Hippocampal formation (tissue), 2 donors: ENCODE measurements around the gene MIS18BP1.
"Not testable (repeated sequence)": the region's sequence is repeated elsewhere in the genome, so short reads cannot be mapped to it uniquely, and the experiment has no call there.

Experiments used
- DNase-seq, 2 donors: peaks; one replicate each; lab custom pipeline; 2025; lab: John Stamatoyannopoulos, UW

Gene MIS18BP1

DNA sequence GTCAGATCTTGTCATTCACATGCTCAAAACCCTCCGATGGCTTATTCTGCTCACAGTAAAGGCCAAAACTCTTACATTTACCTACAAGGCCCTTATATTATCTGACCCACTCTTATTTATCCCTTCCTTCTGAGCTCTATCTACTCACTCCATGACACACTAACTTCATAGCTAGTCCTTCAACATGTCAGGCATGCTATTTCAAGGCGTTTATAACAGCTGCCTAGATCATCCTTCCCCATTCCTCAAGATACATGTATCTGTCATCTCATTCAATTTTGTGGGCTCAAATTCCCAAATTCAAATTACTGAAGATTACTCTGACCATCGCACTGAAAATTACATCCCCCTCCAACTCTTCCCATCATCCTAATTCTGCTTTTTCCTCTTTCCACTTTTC, 6.9 kb downstream of the MIS18BP1 start:
- no peak for DNase-seq

DNA sequence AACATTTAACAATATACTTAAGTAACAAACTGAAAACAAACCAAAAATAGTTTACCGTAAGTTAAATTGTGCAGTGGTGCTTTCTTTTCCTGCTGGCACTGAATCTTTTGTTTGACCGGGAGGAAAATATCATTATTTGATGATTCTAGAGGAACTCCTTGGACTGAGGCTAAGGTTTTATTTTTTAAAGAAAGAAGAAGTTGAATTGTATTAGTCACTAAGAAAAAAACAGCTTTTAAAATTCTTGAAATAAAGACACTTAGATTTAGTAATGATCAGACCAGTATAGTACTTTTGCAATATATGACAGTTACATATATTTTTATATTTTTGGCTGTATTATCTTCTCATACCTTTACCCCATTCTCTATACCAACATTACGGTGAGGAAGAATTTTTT, 10.3 kb downstream of the MIS18BP1 start:
- DNase-seq = no peak

DNA sequence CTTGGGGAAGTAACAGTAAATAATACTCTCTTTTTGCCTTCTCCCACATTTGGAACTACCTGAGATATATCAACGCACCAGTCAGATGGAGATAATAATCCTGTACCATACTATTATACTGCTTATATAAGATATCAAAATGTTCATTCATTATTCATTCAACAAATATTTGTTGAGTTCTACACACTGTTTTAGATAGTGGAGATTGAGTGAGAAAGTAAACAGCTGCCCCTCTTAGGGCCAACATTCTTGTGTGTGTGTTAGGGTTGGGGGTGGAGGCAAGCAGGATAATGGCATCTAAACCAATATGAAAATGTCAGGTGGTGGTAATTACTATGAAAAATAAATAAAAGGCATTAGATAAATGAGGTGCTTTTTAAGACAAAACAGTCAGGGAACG, 14.0 kb downstream of the MIS18BP1 start:
- no peak for DNase-seq

DNA sequence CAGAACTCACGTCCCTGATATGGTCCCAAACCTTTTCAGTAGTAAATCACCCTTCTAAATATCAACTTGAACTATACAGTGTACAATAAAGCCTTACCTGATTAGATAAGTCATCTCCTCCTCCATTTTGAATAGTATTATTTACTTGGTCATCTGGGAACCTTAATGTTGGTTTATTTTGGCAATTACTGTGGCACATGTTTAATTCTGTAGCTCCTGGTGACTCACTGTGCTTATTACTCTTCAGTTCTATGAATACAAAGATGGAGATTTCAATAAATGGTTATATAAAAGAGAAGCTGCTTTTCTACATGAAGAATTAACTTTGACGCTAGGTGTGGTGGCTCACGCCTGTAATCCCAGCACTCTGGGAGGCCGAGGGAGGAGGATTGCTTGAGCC, 25.4 kb downstream of the MIS18BP1 start:
- no peak for DNase-seq

DNA sequence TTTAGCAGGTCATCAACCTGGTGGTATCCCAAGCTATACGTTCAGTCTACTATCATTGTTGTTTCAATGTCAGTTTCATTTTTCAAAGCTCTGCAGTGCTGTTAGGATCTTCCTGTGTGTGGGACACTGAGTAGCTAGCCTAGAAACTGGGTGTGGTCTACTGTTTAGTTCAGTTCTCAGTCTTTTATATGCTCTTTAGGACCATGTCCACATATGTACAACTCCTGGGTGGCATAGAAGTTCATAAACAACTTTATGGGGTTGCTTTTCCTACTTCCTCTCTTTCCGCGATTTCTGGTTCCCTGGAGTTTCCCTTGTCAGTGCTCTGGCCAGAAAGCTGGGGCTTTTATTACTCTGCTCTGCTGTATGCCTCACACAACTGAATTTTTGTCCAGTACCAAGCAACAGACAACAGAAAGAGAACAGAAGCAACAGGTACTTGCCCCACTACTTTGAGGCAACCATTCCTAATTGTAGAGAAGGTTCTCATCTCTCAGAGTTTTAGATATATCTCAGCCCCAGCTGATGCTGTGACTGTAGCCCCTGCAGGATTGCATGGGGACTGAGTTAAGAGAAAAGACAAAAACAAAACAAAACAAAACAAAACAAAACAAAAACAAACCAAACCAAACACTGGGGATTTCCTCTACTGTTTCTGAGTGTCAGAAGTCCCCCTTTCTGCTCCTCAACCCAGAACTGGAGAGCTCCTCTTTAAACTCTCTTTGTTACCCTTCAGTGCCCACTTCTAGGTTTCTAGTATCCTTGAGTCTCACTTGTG, 30.3 kb downstream of the MIS18BP1 start:
- DNase-seq = no peak

DNA sequence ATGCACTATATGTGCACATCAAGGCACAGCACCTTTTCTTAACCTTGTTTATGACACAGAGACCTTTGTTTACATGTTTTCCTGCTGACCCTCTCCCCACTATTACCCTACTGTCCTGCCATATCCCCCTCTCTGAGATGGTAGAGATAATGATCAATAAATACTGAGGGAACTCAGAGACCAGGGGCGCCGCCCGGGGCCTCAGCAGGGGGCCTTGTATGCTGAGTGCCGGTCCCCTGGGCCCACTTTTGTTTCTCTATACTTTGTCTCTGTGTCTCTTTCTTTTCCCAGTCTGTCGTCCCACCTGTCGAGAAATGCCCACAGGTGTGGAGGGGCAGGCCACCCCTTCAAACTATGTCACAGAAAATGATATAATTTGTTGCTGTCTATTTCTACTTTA, 38.7 kb downstream of the MIS18BP1 start:
- not testable (repeated sequence) for DNase-seq

DNA sequence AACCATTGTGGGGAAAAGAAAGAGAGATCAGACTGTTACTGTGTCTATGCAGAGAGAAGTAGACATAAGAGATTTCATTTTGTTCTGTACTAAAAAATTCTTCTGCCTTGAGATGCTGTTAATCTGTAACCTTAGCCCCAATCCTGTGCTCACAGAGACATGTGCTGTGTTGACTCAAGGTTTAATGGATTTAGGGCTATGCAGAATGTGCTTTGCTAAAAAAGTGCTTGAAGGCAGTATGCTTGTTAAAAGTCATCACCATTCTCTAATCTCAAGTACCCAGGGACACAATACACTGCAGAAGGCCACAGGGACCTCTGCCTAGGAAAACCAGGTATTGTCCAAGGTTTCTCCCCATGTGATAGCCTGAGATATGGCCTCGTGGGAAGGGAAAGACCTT, 39.3 kb downstream of the MIS18BP1 start:
- DNase-seq = not testable (repeated sequence)

DNA sequence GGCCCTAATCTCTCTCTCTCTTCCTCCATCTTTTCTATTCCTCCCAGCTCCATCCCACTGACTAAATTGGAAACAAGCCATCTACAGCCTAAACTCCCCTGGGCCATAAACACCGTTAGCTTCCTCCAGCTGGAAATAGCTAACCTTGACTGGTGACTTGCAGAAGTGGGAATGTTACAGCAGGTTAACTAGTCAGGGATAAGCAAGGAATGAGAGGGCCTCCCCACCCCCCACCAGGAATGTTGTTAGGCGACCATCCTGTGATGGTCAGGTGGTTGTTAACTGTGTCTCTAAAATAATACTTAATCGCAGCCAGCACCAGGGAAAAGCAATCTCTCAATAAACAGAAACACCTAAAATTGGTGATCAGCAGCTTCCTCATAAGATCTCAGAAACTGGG, 40.8 kb downstream of the MIS18BP1 start:
- DNase-seq = no peak

DNA sequence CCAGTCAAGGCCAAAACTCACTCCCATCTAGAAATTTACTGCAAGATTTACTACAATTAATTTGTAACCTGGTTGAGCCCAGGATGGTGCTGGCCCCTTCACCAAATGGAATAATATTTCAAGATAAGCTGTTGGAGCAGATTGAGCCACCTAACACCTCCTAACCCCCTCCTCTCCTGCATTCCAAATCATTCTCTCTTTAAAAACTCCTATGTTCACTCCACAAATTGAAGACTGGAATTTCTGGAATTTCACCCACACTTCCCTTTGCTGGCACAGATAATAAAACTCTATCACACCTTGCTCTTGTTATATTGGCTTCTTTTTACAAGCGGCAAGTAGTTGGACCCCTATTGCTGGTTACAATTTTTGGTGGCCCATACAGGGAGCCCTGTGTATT, 41.7 kb downstream of the MIS18BP1 start:
- DNase-seq = no peak

DNA sequence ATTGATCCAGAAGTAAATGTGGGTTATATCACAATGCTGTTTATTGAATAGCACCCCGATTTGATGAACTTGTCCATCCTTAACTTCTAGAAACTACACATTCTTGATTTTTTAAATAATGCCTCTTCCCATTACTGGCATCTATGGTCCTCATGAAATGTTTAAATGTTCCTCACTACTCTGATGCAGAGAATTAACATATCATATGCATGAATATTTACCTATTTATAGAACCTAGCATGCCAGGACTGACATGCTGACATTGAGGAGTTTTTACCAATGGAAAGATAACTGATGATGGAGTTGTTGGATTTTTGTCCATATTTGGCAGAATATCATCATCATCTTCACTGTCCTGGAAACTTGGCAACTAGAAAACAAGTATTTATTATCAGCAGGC, 42.8 kb downstream of the MIS18BP1 start:
- DNase-seq = no peak

DNA sequence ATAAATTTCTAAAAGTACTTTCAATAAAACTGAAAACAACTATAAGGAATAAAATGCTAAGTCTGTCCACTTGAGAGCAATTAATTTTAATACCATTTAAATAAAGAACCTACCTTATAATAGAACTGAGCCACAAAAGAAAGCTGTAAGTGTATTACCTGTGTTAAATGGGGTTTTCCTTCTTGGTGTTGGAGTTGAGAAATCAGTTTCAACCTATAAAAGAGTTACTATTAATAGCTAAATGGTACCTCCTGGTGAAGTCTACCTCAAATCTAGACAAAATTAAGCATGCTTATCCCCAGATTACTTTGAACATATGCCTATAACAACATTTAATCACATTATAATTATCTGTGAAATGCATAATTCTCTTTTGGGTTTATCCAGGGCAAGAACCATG, 48.8 kb downstream of the MIS18BP1 start:
- DNase-seq = no peak

DNA sequence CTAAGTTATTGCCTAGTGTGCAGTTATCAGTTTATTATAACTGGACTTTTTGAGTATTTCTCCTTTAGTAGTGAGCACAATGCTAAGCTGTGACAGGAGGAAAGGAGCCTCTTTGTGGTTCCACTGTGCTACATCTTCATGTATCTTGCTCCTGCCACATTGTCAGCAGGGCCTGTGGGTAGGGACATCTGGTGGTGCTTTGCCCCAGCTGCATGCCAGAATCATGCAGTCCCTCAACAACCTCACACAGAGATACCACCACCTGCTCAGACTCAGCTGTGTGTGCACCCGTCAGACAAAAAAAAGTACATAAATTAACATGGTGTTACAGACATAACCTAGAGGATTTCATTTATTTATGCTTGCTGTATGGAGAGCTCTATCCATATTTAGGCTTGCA, 51.1 kb downstream of the MIS18BP1 start:
- no peak for DNase-seq

DNA sequence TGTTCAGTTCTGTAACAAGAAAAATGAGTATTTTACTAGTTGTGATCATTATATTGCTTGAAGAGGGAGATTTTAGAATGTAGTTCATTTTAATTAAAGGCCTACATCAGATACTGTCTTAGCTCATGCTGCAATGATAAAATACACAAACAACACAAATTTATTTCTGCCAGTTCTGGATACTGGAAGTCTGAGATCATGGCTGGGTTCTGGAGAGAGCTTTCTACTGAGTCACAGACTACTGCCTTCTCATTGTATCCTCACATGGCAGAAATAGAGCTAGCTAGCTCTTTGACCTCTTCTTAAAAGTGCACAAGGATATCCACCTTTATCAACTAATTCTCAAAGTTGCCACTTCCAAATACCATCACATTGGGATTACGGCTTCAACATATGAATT, 53.8 kb downstream of the MIS18BP1 start:
- DNase-seq = no peak

DNA sequence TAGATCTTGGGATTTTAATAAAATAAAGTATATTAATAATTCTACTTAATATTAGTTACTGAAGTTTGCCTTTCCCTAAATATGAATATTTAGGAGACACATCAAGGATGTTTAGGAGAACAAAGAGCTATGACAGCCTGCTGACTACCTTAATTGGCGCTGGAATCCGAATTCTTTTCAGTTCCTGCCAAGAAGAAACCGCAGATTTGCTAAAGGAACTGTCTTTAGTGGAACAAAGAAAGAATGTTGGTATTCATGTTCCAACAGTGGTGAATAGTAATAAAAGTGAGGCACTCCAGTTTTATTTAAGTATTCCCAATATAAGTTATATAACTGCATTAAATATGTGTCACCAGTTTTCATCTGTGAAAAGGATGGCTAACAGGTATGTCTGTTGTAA, 54.5 kb downstream of the MIS18BP1 start:
- DNase-seq = no peak

DNA sequence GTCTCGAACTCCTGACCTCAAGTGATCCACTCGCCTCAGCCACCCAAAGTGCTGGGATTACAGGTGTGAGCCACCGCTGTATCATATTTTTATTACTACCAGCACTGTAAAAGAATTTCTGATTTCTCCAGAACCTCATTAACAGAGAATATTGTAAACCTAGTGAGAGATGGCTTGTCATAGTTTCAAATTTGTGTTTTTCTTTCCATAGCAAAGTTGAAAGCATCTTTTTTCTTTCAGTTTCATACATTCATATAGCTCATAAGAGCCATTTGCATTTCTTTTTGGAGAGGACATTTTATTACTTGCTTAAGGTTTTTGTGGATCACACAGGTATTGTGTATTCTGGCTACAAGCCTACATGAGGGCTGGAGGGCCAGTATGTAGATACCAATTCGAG, 58.0 kb downstream of the MIS18BP1 start:
- DNase-seq = no peak

DNA sequence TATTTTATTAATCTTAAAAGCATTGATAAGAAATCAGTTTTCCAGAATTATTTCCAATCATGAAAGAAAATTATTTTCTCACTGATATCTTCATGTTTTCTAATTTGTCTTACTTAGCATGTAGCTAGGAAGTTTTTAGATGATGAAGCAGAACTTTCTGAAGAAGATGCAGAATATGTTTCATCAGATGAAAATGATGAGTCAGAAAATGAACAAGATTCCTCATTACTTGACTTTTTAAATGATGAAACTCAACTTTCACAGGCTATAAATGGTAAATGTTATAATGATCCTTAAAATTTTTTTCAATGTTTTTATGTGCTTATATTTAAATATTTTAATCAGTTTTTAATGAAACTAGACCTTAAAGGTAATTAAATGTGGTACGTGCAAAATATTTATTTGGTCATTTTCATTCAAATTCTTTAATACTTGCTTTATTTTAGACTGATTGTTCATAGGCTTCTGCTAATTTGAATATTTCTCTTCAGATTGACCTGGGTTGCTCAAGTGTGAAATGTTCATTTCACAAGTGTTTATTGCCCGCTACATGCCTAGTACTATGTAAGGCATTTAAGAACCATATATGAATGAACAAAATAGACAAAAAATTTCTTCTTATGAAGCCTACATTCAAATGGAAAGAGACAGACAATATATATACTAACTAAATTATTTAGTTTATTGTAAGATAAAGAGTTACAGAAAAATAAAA, 67.7 kb downstream of the MIS18BP1 start:
- DNase-seq = no peak

DNA sequence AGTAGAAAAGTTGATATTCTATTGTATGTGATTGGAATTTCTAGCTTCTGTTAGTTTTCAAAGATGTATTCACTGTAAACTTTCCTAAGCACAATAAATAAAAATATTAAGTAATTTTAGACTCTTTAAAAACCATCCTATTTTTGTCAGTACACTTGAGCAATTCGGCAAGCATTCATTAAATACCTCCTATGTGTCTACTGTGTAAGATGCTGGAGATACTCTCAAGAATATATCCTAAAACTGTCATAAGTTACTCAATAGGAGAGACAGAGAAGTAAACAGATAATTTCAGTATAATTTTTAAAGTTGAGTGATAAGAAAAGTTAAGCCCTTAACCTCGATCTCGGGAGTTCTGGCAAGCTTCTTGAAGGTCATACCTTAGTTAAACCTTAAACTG, 71.2 kb downstream of the MIS18BP1 start:
- no peak for DNase-seq

DNA sequence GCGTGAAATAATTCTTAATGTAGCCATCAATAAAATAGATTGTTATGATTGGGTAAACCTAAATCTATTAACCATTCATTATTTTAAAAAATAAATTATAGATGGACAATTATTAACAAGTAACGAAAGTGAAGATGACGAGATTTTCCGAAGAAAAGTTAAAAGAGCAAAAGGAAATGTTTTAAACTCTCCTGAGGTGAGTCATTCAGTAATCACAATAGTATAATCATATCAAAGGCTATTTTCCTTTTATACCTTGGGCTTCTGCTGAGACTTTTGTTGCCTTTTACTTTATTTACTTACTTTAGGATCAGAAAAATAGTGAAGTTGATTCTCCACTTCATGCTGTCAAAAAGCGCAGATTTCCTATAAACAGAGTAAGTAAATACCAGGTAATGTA, 71.7 kb downstream of the MIS18BP1 start:
- DNase-seq = no peak

DNA sequence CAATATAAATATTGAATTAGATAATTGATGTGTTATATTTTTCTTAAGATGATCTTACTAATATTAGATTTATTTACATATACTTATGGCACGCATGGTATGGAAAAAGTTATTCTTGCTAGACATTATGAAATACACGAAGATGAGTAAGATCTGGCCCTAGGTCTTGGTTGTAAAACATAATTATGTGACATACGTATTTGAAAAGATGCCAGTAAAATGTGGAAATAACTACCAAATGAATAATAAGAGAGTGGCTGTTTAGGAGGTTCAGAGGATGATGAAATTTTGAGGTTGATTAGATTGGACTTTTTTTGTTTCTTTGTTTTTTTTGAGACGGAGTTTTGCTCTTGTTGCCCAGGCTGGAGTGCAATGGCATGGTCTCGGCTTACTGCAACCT, 75.9 kb downstream of the MIS18BP1 start:
- no peak for DNase-seq

DNA sequence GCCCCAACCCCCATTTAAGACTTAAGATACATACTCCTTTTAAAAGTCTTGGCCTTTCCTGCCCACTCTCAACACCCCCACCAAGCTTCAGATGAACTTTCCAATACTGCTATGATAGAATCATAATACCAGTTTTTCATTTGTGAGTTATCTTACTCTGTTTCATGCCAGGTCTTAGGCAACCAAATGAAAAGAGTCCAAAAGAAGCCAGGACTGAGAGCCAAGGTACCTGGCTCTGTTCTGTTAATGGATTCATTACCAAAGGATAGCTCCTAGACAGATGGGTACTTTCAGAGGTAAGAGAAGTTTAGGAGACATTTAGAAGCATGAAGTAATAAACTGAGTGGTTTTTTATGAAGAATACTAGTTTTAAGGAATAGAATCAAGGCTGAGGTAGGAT, 83.1 kb downstream of the MIS18BP1 start:
- no peak for DNase-seq

DNA sequence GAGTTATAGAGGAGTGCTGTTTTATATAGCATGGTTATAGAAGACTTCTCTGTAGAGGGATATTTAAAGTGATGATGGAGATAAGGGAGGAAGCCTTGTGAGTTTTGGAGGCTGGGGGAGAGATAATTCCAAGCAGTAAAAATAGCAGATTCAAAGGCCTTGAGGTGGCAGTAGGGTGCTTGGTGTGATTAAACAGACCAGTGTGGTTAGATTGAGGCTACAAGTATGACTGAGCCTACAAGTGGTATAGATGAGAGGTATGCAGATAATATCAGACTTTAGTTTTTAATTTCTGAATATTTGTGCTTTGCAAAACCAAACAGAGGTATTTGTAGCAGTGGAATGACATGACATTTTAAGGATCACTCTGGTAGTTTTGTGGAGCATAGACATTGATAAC, 96.9 kb downstream of the MIS18BP1 start:
- no peak for DNase-seq
